Trophoblast cell (in vitro differentiated cells and primary cell): Measurements from ENCODE around the gene CRCP.

ENCODE experiments used
- DNase-seq, 2 donors: peaks; one replicate each; pipeline ENCODE4 v3.0.0-alpha.2; 2016
- H2AFZ ChIP-seq: 2 replicates; pipeline ENCODE4 v1.6.1; 2013; ENCODE audit warnings: low read length, moderate library complexity, mild to moderate bottlenecking; ENCODE audit not compliant: insufficient read depth, poor library complexity
- H2AK5ac ChIP-seq: 2 replicates; pipeline ENCODE4 v1.6.1; 2013; ENCODE audit warnings: mild to moderate bottlenecking, low read length
- H2BK120ac ChIP-seq: 2 replicates; pipeline ENCODE4 v1.6.1; 2013; ENCODE audit warnings: low read length, mild to moderate bottlenecking, moderate library complexity; ENCODE audit not compliant: insufficient read depth, poor library complexity
- H2BK12ac ChIP-seq: 2 replicates; pipeline ENCODE4 v1.6.1; 2013; ENCODE audit warnings: mild to moderate bottlenecking, low read length, moderate library complexity
- H2BK5ac ChIP-seq: 2 replicates; pipeline ENCODE4 v1.6.1; 2013; ENCODE audit warnings: low read length, low read depth, moderate library complexity, mild to moderate bottlenecking; ENCODE audit not compliant: poor library complexity
- H3K14ac ChIP-seq: 2 replicates; pipeline ENCODE4 v1.6.1; 2013; ENCODE audit warnings: mild to moderate bottlenecking, low read length
- H3K18ac ChIP-seq: 2 replicates; pipeline ENCODE4 v1.6.1; 2013; ENCODE audit warnings: mild to moderate bottlenecking, low read length
- H3K23ac ChIP-seq: 2 replicates; pipeline ENCODE4 v1.6.1; 2013; ENCODE audit warnings: low read length
- H3K27ac ChIP-seq: 2 replicates; pipeline ENCODE4 v1.5.1; 2013; ENCODE audit warnings: low read depth, mild to moderate bottlenecking, inconsistent platforms, low read length, moderate library complexity
- H3K27me3 ChIP-seq: 2 replicates; pipeline ENCODE4 v1.6.1; 2013; ENCODE audit warnings: inconsistent platforms, mild to moderate bottlenecking, low read length, moderate library complexity; ENCODE audit not compliant: insufficient read depth
- H3K36me3 ChIP-seq, 2 experiments: 1 replicate in 1 of 2; 2 replicates in 1 of 2; pipeline ENCODE4 v1.6.1; 2013; ENCODE audit warnings: low read length in 2 of 2, mild to moderate bottlenecking in 2 of 2, moderate library complexity in 1 of 2; ENCODE audit not compliant: insufficient read depth in 2 of 2, control insufficient read depth in 1 of 2
- H3K4ac ChIP-seq: 2 replicates; pipeline ENCODE4 v1.6.1; 2013; ENCODE audit warnings: low read depth, mild to moderate bottlenecking, low read length, moderate library complexity
- H3K4me1 ChIP-seq, 2 experiments: 1 replicate in 1 of 2; 2 replicates in 1 of 2; pipeline ENCODE4 v1.6.1; 2013; ENCODE audit warnings: low read length in 2 of 2, mild to moderate bottlenecking in 2 of 2, moderate library complexity in 1 of 2; ENCODE audit not compliant: insufficient read depth in 2 of 2, control insufficient read depth in 1 of 2
- H3K4me2 ChIP-seq: 2 replicates; pipeline ENCODE4 v1.6.1; 2013; ENCODE audit warnings: inconsistent platforms, mild to moderate bottlenecking, low read length, moderate library complexity
- H3K4me3 ChIP-seq: 2 replicates; pipeline ENCODE4 v1.5.1; 2013; ENCODE audit warnings: mild to moderate bottlenecking, low read depth, low read length, inconsistent platforms
- H3K79me1 ChIP-seq: one replicate; pipeline ENCODE4 v1.6.1; 2013; ENCODE audit warnings: low read length
- H3K79me2 ChIP-seq: 2 replicates; pipeline ENCODE4 v1.6.1; 2013; ENCODE audit warnings: low read length, mild to moderate bottlenecking; ENCODE audit not compliant: control insufficient read depth, insufficient read depth, poor library complexity
- H3K9ac ChIP-seq: 2 replicates; pipeline ENCODE4 v1.6.1; 2013; ENCODE audit warnings: mild to moderate bottlenecking, low read length
- H3K9me3 ChIP-seq: 2 replicates; pipeline ENCODE4 v1.6.1; 2013; ENCODE audit warnings: low read depth, mild to moderate bottlenecking, control low read depth, inconsistent platforms, low read length; ENCODE audit not compliant: insufficient read depth
- H4K12ac ChIP-seq: 2 replicates; pipeline ENCODE4 v1.6.1; 2013; ENCODE audit warnings: low read depth, mild to moderate bottlenecking, low read length, moderate library complexity
- H4K8ac ChIP-seq: 2 replicates; pipeline ENCODE4 v1.6.1; 2013; ENCODE audit warnings: low read depth, mild to moderate bottlenecking, low read length, moderate library complexity
- H4K91ac ChIP-seq: one replicate; pipeline ENCODE4 v1.6.1; 2013; ENCODE audit warnings: low read depth, mild to moderate bottlenecking, low read length, moderate library complexity
- WGBS: extraction: QIAGEN DNeasy Blood & Tissue Kit; methylation state at CpG from one replicate; pipeline ENCODE4 v1.1.7; 2013; ENCODE audit warnings: missing lambda C conversion rate; ENCODE audit not compliant: insufficient read length, insufficient coverage; ENCODE audit errors: extremely low coverage; 5-methylcytosine and 5-hydroxymethylcytosine counted together

The CRCP gene

GRCh38 chr7:66082886-66083415, 31.7 kb upstream of the CRCP start:
- no peak overlapping the region for H4K12ac ChIP-seq
- no peak overlapping the region for H3K27ac ChIP-seq
- no peak overlapping the region for H2BK5ac ChIP-seq
- no peak overlapping the region for H3K23ac ChIP-seq
- H3K14ac ChIP-seq = no peak overlapping the region
- H3K9ac ChIP-seq = no peak overlapping the region
- H3K4me2 ChIP-seq = no peak overlapping the region
- no peak overlapping the region for H4K8ac ChIP-seq
- H4K91ac ChIP-seq = no peak overlapping the region
- no peak overlapping the region for H2AK5ac ChIP-seq
- no peak overlapping the region for H2BK12ac ChIP-seq
- H3K9me3 ChIP-seq = peaks cover 1% of the 10 kb centered on the region
- H3K27me3 ChIP-seq = no peaks in the 10 kb centered on the region
- peaks cover 20 to 24% of the 10 kb centered on the region in 2 experiments for H3K36me3 ChIP-seq
- H3K4me3 ChIP-seq = no peak overlapping the region
- no peak overlapping the region for H2AFZ ChIP-seq
- no peak overlapping the region for H2BK120ac ChIP-seq
- DNase-seq = no peak
- no CpG with 5 or more reads among the region's 16 CpGs for WGBS
- H3K79me2 ChIP-seq = no peaks in the 10 kb centered on the region
- no peaks in the 10 kb centered on the region for H3K79me1 ChIP-seq
- H3K18ac ChIP-seq = no peak overlapping the region
- no peak overlapping the region for H3K4ac ChIP-seq
- no peaks in the 10 kb centered on the region for H3K4me1 ChIP-seq

DNA sequence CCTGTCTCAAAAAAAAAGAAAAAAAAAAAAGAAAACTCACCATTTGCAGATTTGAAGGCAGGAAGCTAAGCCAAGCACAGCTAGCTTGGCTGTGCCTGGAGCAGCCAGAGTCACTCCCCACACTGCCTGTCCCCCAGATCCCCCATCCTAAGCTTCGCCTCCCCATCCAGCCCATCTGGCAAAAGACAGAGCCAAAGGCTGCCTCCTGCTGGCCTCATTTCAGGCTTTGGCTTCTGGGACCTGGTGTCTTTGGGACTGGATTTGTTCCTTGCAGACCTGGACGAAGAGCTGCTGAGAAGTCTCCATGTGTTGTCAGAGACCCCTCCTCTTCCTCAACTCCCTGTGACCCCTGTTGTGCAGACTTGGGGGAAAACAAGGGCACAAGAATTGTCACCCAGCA, 31.0 kb upstream of the CRCP start:
- Histone ChIP-seq H4K91ac (no peak overlapping the region), H3K79me2 (no peaks in the 10 kb centered on the region), H2BK5ac (no peak overlapping the region), H2AFZ (no peak overlapping the region), H3K18ac (no peak overlapping the region), H4K12ac (no peak overlapping the region), H3K79me1 (no peaks in the 10 kb centered on the region), H3K4me2 (no peak overlapping the region), H3K14ac (no peak overlapping the region), H2BK120ac (no peak overlapping the region), H3K9ac (no peak overlapping the region), H3K4me1 (no peaks in the 10 kb centered on the region), H3K27ac (no peak overlapping the region), H3K23ac (no peak overlapping the region), H3K4me3 (no peak overlapping the region), H3K27me3 (no peaks in the 10 kb centered on the region), H3K36me3 (peaks cover 20 to 25% of the 10 kb centered on the region in 2 experiments), H2AK5ac (no peak overlapping the region), H3K9me3 (peaks cover 1% of the 10 kb centered on the region), H2BK12ac (no peak overlapping the region), H4K8ac (no peak overlapping the region), H3K4ac (no peak overlapping the region)
- DNase-seq = no peak
- no CpG with 5 or more reads among the region's 2 CpGs for WGBS

- Histone ChIP-seq H2AFZ (no peak overlapping the region), H3K27ac (no peak overlapping the region)
- no CpG with 5 or more reads among the region's 32 CpGs for WGBS
Observed at GRCh38 chr7:66088861-66089838, 25.5 kb upstream of the CRCP start.

DNA sequence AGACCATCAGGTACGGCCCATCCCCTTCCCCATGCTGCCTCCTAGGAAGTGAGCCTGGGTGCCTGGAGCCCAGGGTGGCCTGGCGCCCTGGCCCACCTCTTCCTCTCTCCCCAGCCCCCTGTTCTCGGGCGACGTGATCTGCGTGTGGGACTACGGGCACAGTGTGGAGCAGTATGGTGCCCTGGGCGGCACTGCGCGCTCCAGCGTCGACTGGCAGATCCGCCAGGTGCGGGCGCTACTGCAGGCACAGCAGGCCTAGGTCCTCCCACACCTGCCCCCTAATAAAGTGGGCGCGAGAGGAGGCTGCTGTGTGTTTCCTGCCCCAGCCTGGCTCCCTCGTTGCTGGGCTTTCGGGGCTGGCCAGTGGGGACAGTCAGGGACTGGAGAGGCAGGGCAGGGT, 22.0 kb upstream of the CRCP start:
- Histone ChIP-seq H3K27ac (no peak overlapping the region), H3K14ac (no peak overlapping the region), H3K4me2 (no peak overlapping the region), H2BK120ac (no peak overlapping the region), H3K27me3 (no peaks in the 10 kb centered on the region), H2AFZ (no peak overlapping the region), H3K79me1 (no peaks in the 10 kb centered on the region), H2BK12ac (no peak overlapping the region), H2BK5ac (no peak overlapping the region), H4K91ac (no peak overlapping the region), H3K4me1 (no peaks in the 10 kb centered on the region), H3K9me3 (peaks cover 5% of the 10 kb centered on the region), H4K12ac (no peak overlapping the region), H3K4ac (no peak overlapping the region), H3K23ac (no peak overlapping the region), H3K79me2 (no peaks in the 10 kb centered on the region), H3K4me3 (no peak overlapping the region), H4K8ac (no peak overlapping the region), H2AK5ac (no peak overlapping the region), H3K36me3 (peaks cover 5 to 13% of the 10 kb centered on the region in 2 experiments), H3K18ac (no peak overlapping the region), H3K9ac (peak overlapping the region; percentile 27)
- no CpG with 5 or more reads among the region's 19 CpGs for WGBS
- no peak for DNase-seq

More at GRCh38 chr7:66088861-66089838, 25.5 kb upstream of the CRCP start:
- H3K27me3 ChIP-seq = no peaks in the 10 kb centered on the region
- H3K4me3 ChIP-seq = peak overlapping the region; percentile 21
- H3K9me3 ChIP-seq = peaks cover 4% of the 10 kb centered on the region
- no peak for DNase-seq
- no peak overlapping the region for H3K14ac ChIP-seq
- H3K9ac ChIP-seq = no peak overlapping the region
- no peak overlapping the region for H4K8ac ChIP-seq
- H2AK5ac ChIP-seq = no peak overlapping the region
- no peak overlapping the region for H4K12ac ChIP-seq
- H3K4ac ChIP-seq = no peak overlapping the region
- H3K79me1 ChIP-seq = no peaks in the 10 kb centered on the region
- H3K4me1 ChIP-seq = no peaks in the 10 kb centered on the region
- peaks cover 16 to 21% of the 10 kb centered on the region in 2 experiments for H3K36me3 ChIP-seq
- H3K4me2 ChIP-seq = no peak overlapping the region
- no peak overlapping the region for H3K18ac ChIP-seq
- H3K23ac ChIP-seq = no peak overlapping the region
- H3K79me2 ChIP-seq = no peaks in the 10 kb centered on the region
- H2BK120ac ChIP-seq = no peak overlapping the region
- H2BK12ac ChIP-seq = no peak overlapping the region
- H4K91ac ChIP-seq = no peak overlapping the region
- H2BK5ac ChIP-seq = no peak overlapping the region
